HCT116 (cell line): ENCODE data around the gene GNA12. TPM values are rescaled to one million over a fixed set of nuclear protein-coding genes. Genes with fewer than 3 reads are reported as not detected.

Experiments used
- ATAC-seq: fragments of 200-7000 bp; cut with Tn5 transposase; 2 replicates; pipeline ENCODE4 v1.9.1; 2020; ENCODE audit warnings: mild to moderate bottlenecking, moderate library complexity
- BruUV-seq: library from RNA; stranded (reverse); fragments of 400-500 nt; replicated peaks from 2 replicates; lab custom pipeline; 2021; lab: Mats Ljungman, UMichigan
- CTCF ChIA-PET: fragments of 300-600 bp; sonication (Branson Sonifier 250); formaldehyde crosslinking; loops from one replicate; lab custom pipeline; 2021; ENCODE audit warnings: antibody characterized with exemption; lab: Charles Lee
- POLR2A ChIA-PET: fragments of 300-600, 350-600 bp; sonication (Branson Sonifier 250); formaldehyde crosslinking; loops from one replicate; lab custom pipeline; 2021; ENCODE audit warnings: antibody characterized with exemption; lab: Charles Lee
- RAD21 ChIA-PET, 2 experiments: fragments of 300-600 bp; sonication (Branson Sonifier 250); formaldehyde crosslinking; loops; one replicate each; lab custom pipeline; 2023; ENCODE audit warnings: low total read pairs in 2 of 2; ENCODE audit not compliant: uncharacterized antibody in 2 of 2, unreplicated experiment in 2 of 2, low non-redundant PET in 1 of 2; lab: Charles Lee
- DNase-seq: peaks from one replicate; pipeline ENCODE4 v3.0.0-alpha.2; 2010; ENCODE audit warnings: low read depth, low spot score
- H2AFZ ChIP-seq: fragments of 200-600 bp; shearing (Covaris generic), sonication (generic); 2 replicates; pipeline ENCODE4 v1.6.1; 2017; ENCODE audit warnings: low read depth, mixed run types, mixed read lengths, antibody characterized with exemption, low read length; ENCODE audit not compliant: poor library complexity, severe bottlenecking
- H3K27ac ChIP-seq: 2 replicates; pipeline ENCODE4 v1.5.1; 2012; ENCODE audit warnings: low read depth, low read length
- H3K27me3 ChIP-seq: fragments of 200-600 bp; sonication (generic); 2 replicates; pipeline ENCODE4 v1.6.1; 2016; ENCODE audit warnings: mixed run types, low read length, mixed read lengths; ENCODE audit not compliant: insufficient read depth
- H3K36me3 ChIP-seq, 2 experiments: fragments of 200-500 bp in 1 of 2; fragments of 200-600 bp in 1 of 2; sonication (Bioruptor generic) in 1 of 2; sonication (generic) in 1 of 2; 2 replicates each; pipeline versions ENCODE4 v1.5.1 to v1.6.1; 2014 to 2016; ENCODE audit warnings: low read length in 2 of 2, inconsistent platforms in 1 of 2, mixed read lengths in 1 of 2, mixed run types in 1 of 2; ENCODE audit not compliant: insufficient read depth in 2 of 2, control insufficient read depth in 1 of 2
- H3K4me1 ChIP-seq, 2 experiments: fragments of 200-600 bp in 1 of 2; sonication (generic) in 1 of 2; 2 replicates each; pipeline versions ENCODE4 v1.5.1 to v1.6.1; 2012 to 2017; ENCODE audit warnings: low read length in 2 of 2, inconsistent platforms in 1 of 2, mild to moderate bottlenecking in 1 of 2, mixed read lengths in 1 of 2, mixed run types in 1 of 2, moderate library complexity in 1 of 2; ENCODE audit not compliant: insufficient read depth in 2 of 2, control insufficient read depth in 1 of 2
- H3K4me2 ChIP-seq: fragments of 200-600 bp; sonication (generic); 2 replicates; pipeline ENCODE4 v1.6.1; 2017; ENCODE audit warnings: mixed run types, low read length, mixed read lengths
- H3K4me3 ChIP-seq, 2 experiments: fragments of 200-600 bp in 1 of 2; sonication (generic) in 1 of 2; replicated peaks in 1 of 2; 2 replicates each; pipeline ENCODE4 v1.5.1; 2011 to 2016; ENCODE audit warnings: low read length in 2 of 2, control low read depth in 1 of 2, low read depth in 1 of 2, mild to moderate bottlenecking in 1 of 2, mixed read lengths in 1 of 2, mixed run types in 1 of 2
- H3K79me2 ChIP-seq: fragments of 200-600 bp; sonication (generic); 2 replicates; pipeline ENCODE4 v1.6.1; 2017; ENCODE audit warnings: mild to moderate bottlenecking, mixed run types, low read length, moderate library complexity, mixed read lengths; ENCODE audit not compliant: insufficient read depth
- H3K9ac ChIP-seq: fragments of 200-600 bp; sonication (generic); 2 replicates; pipeline ENCODE4 v1.6.1; 2016; ENCODE audit warnings: low read length, mixed read lengths
- H3K9me2 ChIP-seq: fragments of 200-600 bp; sonication (generic), shearing (Covaris generic); 2 replicates; pipeline ENCODE4 v1.6.1; 2017; ENCODE audit warnings: mixed run types, mild to moderate bottlenecking, moderate library complexity; ENCODE audit not compliant: insufficient read depth
- H3K9me3 ChIP-seq, 2 experiments: fragments of 200-500 bp in 1 of 2; fragments of 200-600 bp in 1 of 2; sonication (Bioruptor generic) in 1 of 2; sonication (generic) in 1 of 2; 2 replicates each; pipeline ENCODE4 v1.6.1; 2014 to 2017; ENCODE audit warnings: low read length in 2 of 2, mixed read lengths in 2 of 2, inconsistent platforms in 1 of 2, low read depth in 1 of 2, mild to moderate bottlenecking in 1 of 2, mixed run types in 1 of 2, moderate library complexity in 1 of 2; ENCODE audit not compliant: control insufficient read depth in 1 of 2, insufficient read depth in 1 of 2
- H4K20me1 ChIP-seq: fragments of 200-600 bp; sonication (generic), shearing (Covaris generic); 2 replicates; pipeline ENCODE4 v1.6.1; 2017; ENCODE audit warnings: mixed run types, mild to moderate bottlenecking, moderate library complexity; ENCODE audit not compliant: insufficient read depth
- ATF3 ChIP-seq: IDR thresholded peaks from 2 replicates; pipeline ENCODE4 v1.6.1; 2012
- CBX3 ChIP-seq: IDR thresholded peaks from 2 replicates; pipeline ENCODE4 v1.6.1; 2012; ENCODE audit warnings: low read depth
- CEBPB ChIP-seq: IDR thresholded peaks from 2 replicates; pipeline ENCODE4 v1.6.1; 2012; ENCODE audit warnings: low read depth
- EGR1 ChIP-seq: IDR thresholded peaks from 2 replicates; pipeline ENCODE4 v1.6.1; 2012; ENCODE audit warnings: low read depth
- ELF1 ChIP-seq: IDR thresholded peaks from 2 replicates; pipeline ENCODE4 v1.6.1; 2012; ENCODE audit warnings: low read depth, borderline replicate concordance
- EZH2 ChIP-seq: fragments of 200-600 bp; sonication (generic); IDR thresholded peaks from 2 replicates; pipeline ENCODE4 v1.6.1; 2017; ENCODE audit warnings: antibody characterized with exemption, mixed run types
- EZH2phosphoT487 ChIP-seq: fragments of 200-600 bp; IDR thresholded peaks from 2 replicates; pipeline ENCODE4 v1.6.1; 2018; ENCODE audit warnings: antibody characterized with exemption, borderline replicate concordance
- FOSL1 ChIP-seq: IDR thresholded peaks from 2 replicates; pipeline ENCODE4 v1.6.1; 2012; ENCODE audit warnings: low read depth
- JUND ChIP-seq: IDR thresholded peaks from 2 replicates; pipeline ENCODE4 v1.6.1; 2012
- MAX ChIP-seq: IDR thresholded peaks from 2 replicates; pipeline ENCODE4 v1.6.1; 2012
- POLR2A ChIP-seq: IDR thresholded peaks from 2 replicates; pipeline ENCODE4 v1.7.0; 2011; ENCODE audit warnings: borderline replicate concordance; ENCODE audit not compliant: insufficient read depth, insufficient read length; ENCODE audit errors: extremely low read depth
- RAD21 ChIP-seq: IDR thresholded peaks from 2 replicates; pipeline ENCODE4 v1.6.1; 2012; ENCODE audit warnings: low read depth, mild to moderate bottlenecking
- REST ChIP-seq: IDR thresholded peaks from 2 replicates; pipeline ENCODE4 v1.6.1; 2012; ENCODE audit warnings: low read depth
- SIN3A ChIP-seq: IDR thresholded peaks from 2 replicates; pipeline ENCODE4 v1.6.1; 2012; ENCODE audit warnings: low read depth
- SRF ChIP-seq: IDR thresholded peaks from 2 replicates; pipeline ENCODE4 v1.6.1; 2012; ENCODE audit warnings: low read depth
- TCF7L2 ChIP-seq: IDR thresholded peaks from 2 replicates; pipeline ENCODE4 v1.7.0; 2011; ENCODE audit warnings: borderline replicate concordance, inconsistent platforms; ENCODE audit not compliant: insufficient read depth, insufficient read length; ENCODE audit errors: extremely low read depth
- YY1 ChIP-seq: IDR thresholded peaks from 2 replicates; pipeline ENCODE4 v1.6.1; 2011; ENCODE audit warnings: low read length, low read depth, moderate library complexity, mild to moderate bottlenecking; ENCODE audit not compliant: insufficient replicate concordance; ENCODE audit errors: extremely low read depth
- ZBTB33 ChIP-seq: IDR thresholded peaks from 2 replicates; pipeline ENCODE4 v1.6.1; 2011; ENCODE audit warnings: mild to moderate bottlenecking, low read length, moderate library complexity; ENCODE audit not compliant: insufficient replicate concordance; ENCODE audit errors: extremely low read depth
- ZFX ChIP-seq: fragments of 450-650 bp; IDR thresholded peaks from 2 replicates; pipeline ENCODE4 v1.6.1; 2017
- ZNF274 ChIP-seq: fragments of 200-500 bp; sonication (Bioruptor generic); IDR thresholded peaks from 2 replicates; pipeline ENCODE4 v1.6.1; 2014; ENCODE audit warnings: mild to moderate bottlenecking, low read depth, low read length, inconsistent platforms
- intact Hi-C: fragments of 100-400 bp; cut with micrococcal nuclease; formaldehyde crosslinking; loops from 2 replicates; pipeline ENCODE4 v1.10.0; 2022
- total RNA-seq: library from RNA; stranded (reverse); gene quantifications from one replicate; pipeline ENCODE4 v1.2.1, GENCODE V29; 2021; ENCODE audit not compliant: unreplicated experiment

GNA12 gene
- total RNA-seq, 1 experiment from 2014 or later = 32.6 TPM

- no peaks in the 10 kb centered on the region; a peak in 1 of 4 replicates for H3K36me3 ChIP-seq
- RAD21 ChIA-PET = no interaction called here
- intact Hi-C loops = no loop called here
- H3K9me2 ChIP-seq = no peaks in the 10 kb centered on the region
- H3K4me3 ChIP-seq = no peak overlapping the region
- H3K79me2 ChIP-seq = peaks cover 56% of the 10 kb centered on the region
- H3K9me3 ChIP-seq = no peaks in the 10 kb centered on the region
- no peak for TF ChIP-seq EZH2phosphoT487
- TF ChIP-seq ZBTB33 = no peak
- no peak for TF ChIP-seq CEBPB
- no peak for TF ChIP-seq CBX3
- TF ChIP-seq TCF7L2 = no peak
- TF ChIP-seq EGR1 = no peak
- no peak for TF ChIP-seq MAX
- no peak for TF ChIP-seq ZNF274
- no peak for TF ChIP-seq ATF3
- no peak for TF ChIP-seq JUND
- TF ChIP-seq ELF1 = no peak
- no peak for TF ChIP-seq POLR2A
- TF ChIP-seq YY1 = no peak
- TF ChIP-seq SRF = no peak
- TF ChIP-seq REST = no peak
- TF ChIP-seq SIN3A = no peak
- TF ChIP-seq ZFX = no peak
- TF ChIP-seq EZH2 = no peak
- no peak for TF ChIP-seq FOSL1
- no peak for TF ChIP-seq RAD21
- H3K9ac ChIP-seq = no peak overlapping the region
- ATAC-seq (no peak), DNase-seq (no peak)
- no peaks in the 10 kb centered on the region for H3K27me3 ChIP-seq
- BruUV-seq = no TSS peak
- H3K4me1 ChIP-seq = peaks cover 0 to 26% of the 10 kb centered on the region in 2 experiments; a peak in 2 of 4 replicates
- H4K20me1 ChIP-seq = no peaks in the 10 kb centered on the region
- POLR2A ChIA-PET = no interaction called here
- no peak overlapping the region for H2AFZ ChIP-seq
- H3K27ac ChIP-seq = no peak overlapping the region
- H3K4me2 ChIP-seq = no peak overlapping the region
- CTCF ChIA-PET = no interaction called here
Measured at GRCh38 chr7:2841907-2842306, 2.2 kb downstream of the GNA12 start.
